ENCODE measurements around the gene SGSH.
A peak's percentile ranks its signal among the peaks of the same experiment; 100 is the strongest.
"Not testable (repeated sequence)": the region's sequence is repeated elsewhere in the genome, so short reads cannot be mapped to it uniquely, and the experiment has no call there.

Gene SGSH

GRCh38 chr17:80261159-80261894 lies 41.2 kb upstream of the SGSH start:
- H3K9me3 ChIP-seq (ENCODE audit: control insufficient read depth, low read depth, low read length) = no peaks in the 10 kb centered on the region
- no peaks in the 10 kb centered on the region for H3K27me3 ChIP-seq (ENCODE audit: control insufficient read depth, insufficient read depth, low read length)
- H3K27ac ChIP-seq (ENCODE audit: low read length) = peak overlapping the region; percentile 90
- peak overlapping the region; percentile 95 for H3K9ac ChIP-seq (ENCODE audit: low read length)
- peaks cover 23% of the 10 kb centered on the region for H3K4me1 ChIP-seq (ENCODE audit: control insufficient read depth, low read depth, low read length)
- no peaks in the 10 kb centered on the region for H3K36me3 ChIP-seq (ENCODE audit: control insufficient read depth, low read depth, low read length)
- H3K4me3 ChIP-seq (ENCODE audit: low read length) = peak overlapping the region; percentile 87

GRCh38 chr17:80260791-80261158 lies 40.6 kb upstream of the SGSH start, which contains the start of gene RNF213:
Gene RNF213 (plus strand): TSS chr17:80260852. CDS start chr17:80263682, 2,830 bp downstream.
- Histone ChIP-seq H3K9me3 (ENCODE audit: control insufficient read depth, low read depth, low read length) (no peaks in the 10 kb centered on the region), H3K27ac (ENCODE audit: low read length) (peak within 1 kb of the TSS; percentile 90), H3K36me3 (ENCODE audit: control insufficient read depth, low read depth, low read length) (no peaks in the 10 kb centered on the region), H3K27me3 (ENCODE audit: control insufficient read depth, insufficient read depth, low read length) (no peaks in the 10 kb centered on the region), H3K4me1 (ENCODE audit: control insufficient read depth, low read depth, low read length) (peaks cover 23% of the 10 kb centered on the region), H3K9ac (ENCODE audit: low read length) (peak within 1 kb of the TSS; percentile 95), H3K4me3 (ENCODE audit: low read length) (peak within 1 kb of the TSS; percentile 87)

- no peaks in the 10 kb centered on the region for H3K36me3 ChIP-seq (ENCODE audit: control insufficient read depth, low read depth, low read length)
- peak overlapping the region; percentile 50 for H3K4me3 ChIP-seq (ENCODE audit: low read length)
- H3K27ac ChIP-seq (ENCODE audit: low read length) = no peak overlapping the region
- H3K9me3 ChIP-seq (ENCODE audit: control insufficient read depth, low read depth, low read length) = no peaks in the 10 kb centered on the region
- H3K4me1 ChIP-seq (ENCODE audit: control insufficient read depth, low read depth, low read length) = peaks cover 23% of the 10 kb centered on the region
- no peaks in the 10 kb centered on the region for H3K27me3 ChIP-seq (ENCODE audit: control insufficient read depth, insufficient read depth, low read length)
- peak overlapping the region; percentile 7 for H3K9ac ChIP-seq (ENCODE audit: low read length)
These were observed 40.0 kb upstream of the SGSH start for GRCh38 chr17:80260069-80260535.

GRCh38 chr17:80259457-80260068 lies 39.4 kb upstream of the SGSH start:
- peak overlapping the region; percentile 7 for H3K9ac ChIP-seq (ENCODE audit: low read length)
- H3K4me3 ChIP-seq (ENCODE audit: low read length) = peak overlapping the region; percentile 50
- H3K4me1 ChIP-seq (ENCODE audit: control insufficient read depth, low read depth, low read length) = peaks cover 23% of the 10 kb centered on the region
- no peaks in the 10 kb centered on the region for H3K27me3 ChIP-seq (ENCODE audit: control insufficient read depth, insufficient read depth, low read length)
- no peaks in the 10 kb centered on the region for H3K36me3 ChIP-seq (ENCODE audit: control insufficient read depth, low read depth, low read length)
- no peaks in the 10 kb centered on the region for H3K9me3 ChIP-seq (ENCODE audit: control insufficient read depth, low read depth, low read length)
- no peak overlapping the region for H3K27ac ChIP-seq (ENCODE audit: low read length)

GRCh38 chr17:80258296-80258695 lies 38.2 kb upstream of the SGSH start:
- H3K27me3 ChIP-seq (ENCODE audit: control insufficient read depth, insufficient read depth, low read length); H3K4me3 ChIP-seq (ENCODE audit: low read length); H3K36me3 ChIP-seq (ENCODE audit: control insufficient read depth, low read depth, low read length); H3K9ac ChIP-seq (ENCODE audit: low read length); H3K9me3 ChIP-seq (ENCODE audit: control insufficient read depth, low read depth, low read length); H3K27ac ChIP-seq (ENCODE audit: low read length): not testable (repeated sequence)
- peaks cover 19% of the 10 kb centered on the region for H3K4me1 ChIP-seq (ENCODE audit: control insufficient read depth, low read depth, low read length)

- Histone ChIP-seq H3K36me3 (ENCODE audit: control insufficient read depth, low read depth, low read length) (no peaks in the 10 kb centered on the region), H3K9ac (ENCODE audit: low read length) (no peak overlapping the region), H3K27me3 (ENCODE audit: control insufficient read depth, insufficient read depth, low read length) (no peaks in the 10 kb centered on the region), H3K4me3 (ENCODE audit: low read length) (no peak overlapping the region), H3K27ac (ENCODE audit: low read length) (no peak overlapping the region), H3K9me3 (ENCODE audit: control insufficient read depth, low read depth, low read length) (no peaks in the 10 kb centered on the region), H3K4me1 (ENCODE audit: control insufficient read depth, low read depth, low read length) (peaks cover 17% of the 10 kb centered on the region)
These were observed 37.6 kb upstream of the SGSH start for GRCh38 chr17:80257716-80258213.

- H3K27me3 ChIP-seq (ENCODE audit: control insufficient read depth, insufficient read depth, low read length) = no peaks in the 10 kb centered on the region
- H3K27ac ChIP-seq (ENCODE audit: low read length) = no peak overlapping the region
- H3K9ac ChIP-seq (ENCODE audit: low read length) = no peak overlapping the region
- H3K36me3 ChIP-seq (ENCODE audit: control insufficient read depth, low read depth, low read length) = no peaks in the 10 kb centered on the region
- no peaks in the 10 kb centered on the region for H3K9me3 ChIP-seq (ENCODE audit: control insufficient read depth, low read depth, low read length)
- H3K4me3 ChIP-seq (ENCODE audit: low read length) = no peak overlapping the region
- peaks cover 8% of the 10 kb centered on the region for H3K4me1 ChIP-seq (ENCODE audit: control insufficient read depth, low read depth, low read length)
These were observed 35.9 kb upstream of the SGSH start for GRCh38 chr17:80256034-80256350.

- Histone ChIP-seq H3K4me1 (ENCODE audit: control insufficient read depth, low read depth, low read length) (peaks cover 8% of the 10 kb centered on the region), H3K36me3 (ENCODE audit: control insufficient read depth, low read depth, low read length) (no peaks in the 10 kb centered on the region), H3K9ac (ENCODE audit: low read length) (no peak overlapping the region), H3K4me3 (ENCODE audit: low read length) (no peak overlapping the region), H3K27me3 (ENCODE audit: control insufficient read depth, insufficient read depth, low read length) (no peaks in the 10 kb centered on the region), H3K9me3 (ENCODE audit: control insufficient read depth, low read depth, low read length) (no peaks in the 10 kb centered on the region), H3K27ac (ENCODE audit: low read length) (no peak overlapping the region)
These were observed 34.5 kb upstream of the SGSH start for GRCh38 chr17:80254396-80255251.

GRCh38 chr17:80253631-80254395 lies 33.7 kb upstream of the SGSH start:
- Histone ChIP-seq H3K27ac (ENCODE audit: low read length) (no peak overlapping the region), H3K4me3 (ENCODE audit: low read length) (no peak overlapping the region), H3K27me3 (ENCODE audit: control insufficient read depth, insufficient read depth, low read length) (no peaks in the 10 kb centered on the region), H3K36me3 (ENCODE audit: control insufficient read depth, low read depth, low read length) (no peaks in the 10 kb centered on the region), H3K4me1 (ENCODE audit: control insufficient read depth, low read depth, low read length) (peaks cover 6% of the 10 kb centered on the region), H3K9me3 (ENCODE audit: control insufficient read depth, low read depth, low read length) (no peaks in the 10 kb centered on the region), H3K9ac (ENCODE audit: low read length) (no peak overlapping the region)

- H3K4me3 ChIP-seq (ENCODE audit: low read length) = no peak overlapping the region
- H3K9me3 ChIP-seq (ENCODE audit: control insufficient read depth, low read depth, low read length) = no peaks in the 10 kb centered on the region
- no peaks in the 10 kb centered on the region for H3K36me3 ChIP-seq (ENCODE audit: control insufficient read depth, low read depth, low read length)
- no peaks in the 10 kb centered on the region for H3K27me3 ChIP-seq (ENCODE audit: control insufficient read depth, insufficient read depth, low read length)
- H3K27ac ChIP-seq (ENCODE audit: low read length) = no peak overlapping the region
- no peaks in the 10 kb centered on the region for H3K4me1 ChIP-seq (ENCODE audit: control insufficient read depth, low read depth, low read length)
- no peak overlapping the region for H3K9ac ChIP-seq (ENCODE audit: low read length)
These were observed 32.7 kb upstream of the SGSH start for GRCh38 chr17:80252871-80253270.

GRCh38 chr17:80251966-80252365 lies 31.8 kb upstream of the SGSH start:
- Histone ChIP-seq H3K4me3 (ENCODE audit: low read length) (no peak overlapping the region), H3K27ac (ENCODE audit: low read length) (no peak overlapping the region), H3K36me3 (ENCODE audit: control insufficient read depth, low read depth, low read length) (no peaks in the 10 kb centered on the region), H3K27me3 (ENCODE audit: control insufficient read depth, insufficient read depth, low read length) (no peaks in the 10 kb centered on the region), H3K4me1 (ENCODE audit: control insufficient read depth, low read depth, low read length) (no peaks in the 10 kb centered on the region), H3K9ac (ENCODE audit: low read length) (no peak overlapping the region), H3K9me3 (ENCODE audit: control insufficient read depth, low read depth, low read length) (no peaks in the 10 kb centered on the region)

Data from iPS-18a (cell line).